HG03342 (cell line): ENCODE data around the gene SSC5D.

Source experiments
- ATAC-seq: cut with Tn5 transposase; IDR thresholded peaks from one replicate; pipeline ENCODE4 v1.9.1; 2021; ENCODE audit warnings: mild to moderate bottlenecking, moderate library complexity; ENCODE audit not compliant: unreplicated experiment

SSC5D gene

GRCh38 chr19:55454787-55455243 is 33.4 kb upstream of the SSC5D start:
- ATAC-seq, result no peak

- ATAC-seq, result no peak
These were observed 32.5 kb upstream of the SSC5D start for GRCh38 chr19:55455576-55456235.

GRCh38 chr19:55456347-55456746 is 31.9 kb upstream of the SSC5D start:
- ATAC-seq, result no peak

GRCh38 chr19:55457683-55458457 is 30.4 kb upstream of the SSC5D start:
- no peak for ATAC-seq

GRCh38 chr19:55459551-55459949 is 28.7 kb upstream of the SSC5D start:
- no peak for ATAC-seq

- ATAC-seq, result no peak
These were observed 28.1 kb upstream of the SSC5D start for GRCh38 chr19:55459950-55460657.

GRCh38 chr19:55460670-55461258 is 27.5 kb upstream of the SSC5D start:
- ATAC-seq, result no peak

- peak; percentile 89 for ATAC-seq
These were observed 26.8 kb upstream of the SSC5D start, which contains the start of gene ISOC2 for GRCh38 chr19:55461259-55461973. Gene ISOC2 (minus strand): TSS chr19:55461642. CDS start chr19:55456486, 5,156 bp downstream.

- no peak for ATAC-seq
These were observed 26.1 kb upstream of the SSC5D start for GRCh38 chr19:55461974-55462626.

GRCh38 chr19:55462722-55463121 is 25.5 kb upstream of the SSC5D start:
- ATAC-seq, result no peak

GRCh38 chr19:55463583-55464031 is 24.6 kb upstream of the SSC5D start:
- no peak for ATAC-seq

GRCh38 chr19:55464039-55464661 is 24.1 kb upstream of the SSC5D start:
- no peak for ATAC-seq

GRCh38 chr19:55464662-55465054 is 23.6 kb upstream of the SSC5D start, which contains the start of gene C19orf85:
Gene C19orf85 (minus strand): TSS chr19:55464751. CDS start chr19:55464554, 197 bp downstream.
- no peak for ATAC-seq

- no peak for ATAC-seq
These were observed 22.6 kb upstream of the SSC5D start for GRCh38 chr19:55465460-55466240.

GRCh38 chr19:55466241-55466614 is 22.0 kb upstream of the SSC5D start:
- no peak for ATAC-seq

GRCh38 chr19:55467236-55468053 is 20.8 kb upstream of the SSC5D start:
- no peak for ATAC-seq

- ATAC-seq, result no peak
These were observed 20.2 kb upstream of the SSC5D start for GRCh38 chr19:55468054-55468393.

- no peak for ATAC-seq
These were observed 17.0 kb upstream of the SSC5D start for GRCh38 chr19:55471266-55471665.
